HUES6 (cell line): Measurements from ENCODE around the gene UBASH3A.
"Not testable (repeated sequence)": the region's sequence is repeated elsewhere in the genome, so short reads cannot be mapped to it uniquely, and the experiment has no call there.

Experiments
- H3K27ac ChIP-seq: 2 replicates; pipeline ENCODE4 v1.7.0; 2013; ENCODE audit warnings: low read depth, mild to moderate bottlenecking, low read length, inconsistent platforms
- H3K27me3 ChIP-seq: 2 replicates; pipeline ENCODE4 v1.6.1; 2013; ENCODE audit warnings: low read length; ENCODE audit not compliant: control insufficient read depth, insufficient read depth
- H3K36me3 ChIP-seq: 2 replicates; pipeline ENCODE4 v1.6.1; 2013; ENCODE audit warnings: low read length; ENCODE audit not compliant: control insufficient read depth, insufficient read depth
- H3K4me1 ChIP-seq: 2 replicates; pipeline ENCODE4 v1.6.1; 2013; ENCODE audit warnings: low read length; ENCODE audit not compliant: control insufficient read depth, insufficient read depth
- H3K4me3 ChIP-seq: 2 replicates; pipeline ENCODE4 v1.5.1; 2013; ENCODE audit warnings: low read depth, low read length
- H3K9ac ChIP-seq: one replicate; pipeline ENCODE4 v1.6.1; 2013; ENCODE audit warnings: mild to moderate bottlenecking, low read length
- H3K9me3 ChIP-seq: 2 replicates; pipeline ENCODE4 v1.6.1; 2013; ENCODE audit warnings: low read depth, low read length; ENCODE audit not compliant: control insufficient read depth, insufficient read depth

The UBASH3A gene

DNA sequence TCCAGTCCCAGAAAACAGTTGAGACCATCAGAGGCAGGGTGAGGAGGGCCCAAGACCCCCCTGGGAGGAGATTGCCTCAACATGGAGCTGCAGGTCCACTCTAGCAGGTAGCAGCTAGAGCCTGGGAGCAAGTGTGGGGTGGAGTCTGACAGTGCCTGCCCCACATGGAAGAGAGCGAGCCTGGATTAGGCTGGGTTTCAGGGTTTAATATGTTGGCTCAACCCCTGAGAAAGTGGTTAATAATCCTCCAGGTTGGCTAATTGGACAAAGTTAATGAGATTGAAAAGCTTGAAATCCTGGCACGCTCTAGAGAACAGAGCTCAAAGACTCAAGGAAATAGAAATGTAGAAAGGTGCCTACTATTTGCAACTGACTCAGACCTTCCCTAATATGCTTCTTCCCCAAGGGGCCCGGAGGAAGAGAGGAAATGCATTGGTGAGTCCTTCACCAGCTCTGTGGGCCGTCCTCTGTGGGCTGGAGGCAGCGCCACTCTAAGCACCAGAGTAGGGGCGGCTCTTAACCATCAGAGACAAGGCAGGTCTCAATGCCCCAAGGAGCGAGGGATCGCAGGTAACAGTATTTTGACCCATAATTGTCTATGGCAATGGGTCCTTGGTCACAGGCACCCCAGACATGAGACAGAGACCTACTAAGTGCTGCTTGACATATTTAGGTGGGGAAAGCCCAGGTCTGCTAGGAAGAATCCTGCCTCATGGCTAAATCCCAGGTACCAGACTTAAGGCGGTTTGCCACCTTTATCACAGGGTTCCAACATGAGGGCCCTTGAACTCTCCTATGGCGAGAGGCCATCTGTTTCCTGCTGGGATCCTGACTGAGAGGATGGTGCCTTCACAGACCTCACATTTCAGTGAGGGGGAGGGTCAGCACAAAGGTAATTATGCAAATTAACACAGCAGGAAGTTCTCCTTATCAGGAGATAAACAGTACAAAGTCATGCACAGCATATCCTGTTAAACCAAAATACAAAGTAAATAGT is 58.5 kb downstream of the UBASH3A start:
- H3K27ac ChIP-seq, result peak overlapping the region; percentile 22; the same call in 1 of the 2 replicates
- H3K9ac ChIP-seq, result peak overlapping the region; percentile 45
- H3K27me3 ChIP-seq, result no peaks in the 10 kb centered on the region
- peaks cover 36% of the 10 kb centered on the region for H3K4me1 ChIP-seq
- peaks cover 18% of the 10 kb centered on the region for H3K9me3 ChIP-seq
- no peaks in the 10 kb centered on the region for H3K36me3 ChIP-seq
- H3K4me3 ChIP-seq, result 0 out of 2 replicates have a peak overlapping the region, but pooled peaks have one; percentile 16

DNA sequence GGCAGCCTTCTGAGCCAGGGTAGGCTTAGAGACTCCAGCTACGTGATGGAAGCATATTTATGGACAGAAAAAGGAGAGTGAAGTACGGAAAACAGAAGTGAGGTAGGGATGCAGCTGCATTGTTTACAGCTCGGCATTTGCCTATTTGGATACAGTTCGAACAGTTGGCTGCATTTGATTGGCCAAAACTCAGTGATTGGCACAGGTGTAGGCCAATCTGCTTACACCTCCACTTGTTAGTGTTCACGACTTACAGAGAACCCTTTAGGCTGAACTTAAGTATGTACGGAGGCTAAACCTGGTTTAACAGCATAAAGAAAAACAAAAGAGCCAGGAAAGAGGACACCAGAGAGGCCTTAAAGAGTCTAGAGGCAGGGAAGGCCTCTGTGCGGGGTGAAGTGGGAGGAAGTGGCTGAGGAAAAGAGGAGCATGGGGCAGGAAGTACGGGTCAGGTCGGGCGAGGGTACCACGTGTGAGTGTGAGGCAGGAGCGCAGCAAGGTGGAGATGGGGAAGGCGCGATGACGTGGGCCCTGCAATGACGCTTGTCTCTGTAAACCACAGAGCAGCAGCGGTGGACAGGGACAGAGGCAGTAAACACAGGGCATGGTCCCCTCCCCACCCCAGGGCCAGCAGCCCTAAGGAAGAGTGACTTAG is 60.3 kb downstream of the UBASH3A start:
- no peak overlapping the region for H3K9ac ChIP-seq
- H3K27ac ChIP-seq, result no peak overlapping the region
- no peaks in the 10 kb centered on the region for H3K27me3 ChIP-seq
- H3K4me3 ChIP-seq, result no peak overlapping the region
- peaks cover 54% of the 10 kb centered on the region for H3K4me1 ChIP-seq
- H3K36me3 ChIP-seq, result no peaks in the 10 kb centered on the region
- H3K9me3 ChIP-seq, result peaks cover 8% of the 10 kb centered on the region

DNA sequence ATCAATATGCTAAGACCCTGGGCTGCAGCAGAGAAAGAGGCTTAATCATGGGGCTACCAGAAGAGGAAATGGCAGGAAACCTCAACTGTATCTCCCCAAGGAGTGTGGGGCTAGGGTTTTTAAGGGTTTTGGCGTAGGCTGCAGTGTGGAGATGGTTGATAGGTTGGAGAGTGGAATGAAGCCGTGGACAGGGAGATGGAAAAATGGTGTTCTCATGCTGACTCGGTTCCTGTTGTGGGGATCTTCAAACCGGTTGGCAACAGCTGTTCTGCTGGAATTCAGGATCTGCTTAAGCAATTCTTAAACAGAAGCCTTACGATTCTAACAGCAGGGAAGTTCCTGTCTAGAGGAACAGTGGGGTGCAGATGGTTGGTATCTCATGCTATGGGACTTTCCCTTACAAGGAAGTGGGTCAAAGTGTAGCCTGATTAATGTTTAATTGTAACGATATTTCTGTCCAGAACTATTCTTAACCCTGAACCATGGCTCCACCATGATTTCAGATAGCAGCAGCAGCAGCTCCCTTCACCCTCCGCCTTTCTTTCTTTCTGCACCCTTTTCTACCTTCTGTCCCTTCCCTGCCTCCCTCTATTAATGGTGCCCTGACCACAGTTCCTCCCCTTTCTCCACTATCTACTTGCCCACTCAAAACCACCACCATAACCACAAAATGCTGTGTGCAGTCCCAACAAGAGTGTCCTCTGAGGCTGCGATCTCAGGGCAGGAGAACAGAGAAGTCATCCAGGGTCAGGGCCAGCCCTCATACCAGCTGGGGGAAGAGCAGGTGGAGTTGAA is 61.5 kb downstream of the UBASH3A start:
- Histone ChIP-seq H3K4me3 (no peak overlapping the region), H3K9ac (no peak overlapping the region), H3K36me3 (no peaks in the 10 kb centered on the region), H3K27me3 (no peaks in the 10 kb centered on the region), H3K9me3 (peaks cover 5% of the 10 kb centered on the region; the same call in 1 of the 2 replicates), H3K27ac (no peak overlapping the region), H3K4me1 (peaks cover 56% of the 10 kb centered on the region)

DNA sequence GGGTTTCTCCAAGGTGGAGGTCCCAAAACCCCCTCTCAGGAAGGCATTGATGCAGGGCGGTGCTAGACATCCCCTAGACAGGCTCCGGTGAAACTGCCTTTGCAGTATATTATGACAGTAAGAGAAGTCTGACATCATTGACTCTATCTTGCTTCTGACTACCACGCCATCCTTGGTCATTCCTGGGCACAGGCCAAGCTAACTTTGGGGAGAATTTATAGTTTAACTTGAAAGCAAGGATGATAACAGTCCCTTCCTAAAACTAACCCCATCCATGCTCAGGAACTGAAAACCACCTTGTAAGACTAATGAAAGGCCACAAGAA is 62.1 kb downstream of the UBASH3A start:
- no peak overlapping the region for H3K27ac ChIP-seq
- H3K9ac ChIP-seq, result no peak overlapping the region
- peaks cover 56% of the 10 kb centered on the region for H3K4me1 ChIP-seq
- H3K27me3 ChIP-seq, result no peaks in the 10 kb centered on the region
- H3K36me3 ChIP-seq, result no peaks in the 10 kb centered on the region
- peaks cover 2% of the 10 kb centered on the region; the same call in 1 of the 2 replicates for H3K9me3 ChIP-seq
- H3K4me3 ChIP-seq, result no peak overlapping the region

DNA sequence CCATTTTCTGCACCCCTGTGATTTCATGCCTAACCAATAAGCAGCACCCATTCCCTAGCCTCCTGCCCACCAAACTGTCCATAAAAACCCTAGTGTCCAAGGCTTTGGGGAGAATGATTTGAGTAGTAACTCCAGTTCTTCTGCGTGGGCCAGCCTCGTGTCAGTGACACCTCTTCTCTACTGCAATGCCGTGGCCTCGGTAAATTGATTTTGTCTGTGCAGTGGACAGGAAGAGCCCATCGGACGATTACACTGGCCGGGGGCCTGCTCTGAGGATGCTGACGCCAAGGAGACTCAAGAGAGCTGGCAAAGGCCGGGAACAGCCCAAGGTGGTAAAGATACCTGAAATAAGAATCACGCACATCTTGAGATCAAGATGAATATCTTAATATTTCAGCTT is 63.0 kb downstream of the UBASH3A start:
- Histone ChIP-seq H3K4me3 (no peak overlapping the region), H3K27ac (no peak overlapping the region), H3K36me3 (no peaks in the 10 kb centered on the region), H3K27me3 (no peaks in the 10 kb centered on the region), H3K9me3 (no peaks in the 10 kb centered on the region), H3K9ac (no peak overlapping the region), H3K4me1 (peaks cover 52% of the 10 kb centered on the region)

DNA sequence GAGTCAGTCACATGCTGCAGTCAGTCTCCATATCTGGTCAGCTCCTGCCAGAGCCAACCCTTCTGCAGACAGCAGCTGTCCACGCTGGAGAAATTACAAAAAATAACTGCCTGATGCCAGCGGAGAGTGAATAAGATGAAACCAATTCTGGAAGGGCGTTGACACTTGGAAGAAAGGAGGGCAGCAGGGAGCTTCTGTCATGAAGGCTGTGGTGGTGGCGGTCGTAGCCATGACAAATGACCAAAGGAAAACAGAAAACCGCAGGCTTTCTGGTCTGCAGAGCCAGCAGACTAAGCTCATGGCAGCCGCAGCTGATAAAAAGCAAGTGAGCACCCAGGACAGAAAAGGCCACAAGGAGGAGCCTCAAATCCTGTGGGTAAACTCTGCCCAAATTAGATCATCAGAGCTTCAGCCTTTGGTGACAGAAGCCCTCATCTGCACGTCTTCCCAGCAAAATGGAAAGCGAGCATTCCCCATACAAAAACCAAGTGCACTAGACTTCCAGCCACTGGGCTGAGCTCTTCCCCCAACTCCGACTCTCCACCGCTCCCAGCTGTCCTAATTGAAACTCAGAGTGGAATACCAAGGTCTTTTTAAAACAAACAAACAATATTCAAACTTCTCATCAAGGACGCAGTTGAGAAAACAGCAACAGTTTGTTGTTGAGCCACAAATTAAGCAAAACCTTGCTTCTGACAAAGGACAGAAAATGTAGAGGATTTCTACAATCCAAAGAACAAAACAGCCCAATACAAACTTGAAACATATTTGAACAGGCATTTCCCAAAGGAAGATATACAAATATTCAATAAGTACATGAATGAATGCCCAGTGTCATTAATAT is 63.7 kb downstream of the UBASH3A start:
- Histone ChIP-seq H3K36me3 (no peaks in the 10 kb centered on the region), H3K4me1 (peaks cover 45% of the 10 kb centered on the region), H3K9ac (no peak overlapping the region), H3K9me3 (no peaks in the 10 kb centered on the region), H3K27me3 (no peaks in the 10 kb centered on the region), H3K27ac (no peak overlapping the region), H3K4me3 (no peak overlapping the region)

DNA sequence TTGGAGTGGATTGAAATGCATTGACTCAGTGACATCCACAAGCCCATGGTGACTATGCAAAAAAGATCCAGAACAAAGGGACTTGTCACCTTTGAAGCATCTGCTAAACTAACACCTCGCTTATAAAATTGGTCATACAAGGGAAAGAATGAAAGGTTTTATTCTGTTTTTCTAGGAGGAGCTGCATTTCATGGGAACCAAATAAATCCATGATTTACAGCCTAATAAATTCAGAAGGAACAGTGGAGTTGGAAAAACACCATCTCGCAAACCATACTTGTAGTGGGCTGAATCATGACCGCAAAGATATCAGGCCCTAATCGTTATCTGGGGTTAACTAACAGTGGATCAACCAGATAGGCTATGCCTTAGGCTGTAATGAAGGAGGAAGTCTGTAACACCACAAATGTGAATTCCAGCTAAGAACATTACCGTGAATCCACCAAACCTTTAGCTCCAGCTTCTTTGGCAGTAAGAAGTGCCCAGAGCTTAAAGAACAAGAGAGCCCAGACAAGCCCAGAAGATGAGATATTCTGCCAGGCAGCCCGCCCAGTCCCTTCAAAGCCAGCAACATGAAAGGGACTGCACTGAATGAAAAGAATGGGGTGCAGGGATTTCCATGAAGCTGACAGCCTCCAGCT is 64.9 kb downstream of the UBASH3A start:
- Histone ChIP-seq H3K9ac (peak overlapping the region; percentile 44), H3K36me3 (no peaks in the 10 kb centered on the region), H3K4me3 (no peak overlapping the region), H3K27ac (no peak overlapping the region), H3K4me1 (peaks cover 36% of the 10 kb centered on the region), H3K9me3 (no peaks in the 10 kb centered on the region), H3K27me3 (no peaks in the 10 kb centered on the region)

DNA sequence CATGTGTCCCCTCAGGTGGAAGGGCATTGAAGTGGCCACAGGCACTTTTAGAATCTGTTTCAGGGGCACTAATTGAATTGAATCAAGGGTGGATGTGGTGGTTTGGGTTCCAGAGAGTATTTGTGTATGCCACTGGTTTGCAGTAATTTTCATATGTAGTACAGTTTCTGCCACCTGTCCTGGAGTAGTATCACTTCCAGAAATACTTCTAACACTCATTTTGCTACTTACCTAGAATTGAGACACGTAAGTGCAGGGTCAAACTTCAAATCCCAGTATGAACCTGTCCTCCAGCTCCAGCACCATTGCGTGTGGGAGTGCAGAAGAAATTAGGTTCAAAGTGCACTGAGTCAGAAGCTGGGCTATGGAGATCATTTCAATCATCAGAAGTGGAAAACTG is 65.6 kb downstream of the UBASH3A start:
- peaks cover 39% of the 10 kb centered on the region for H3K4me1 ChIP-seq
- H3K9ac ChIP-seq, result peak overlapping the region; percentile 44
- H3K4me3 ChIP-seq, result no peak overlapping the region
- no peak overlapping the region for H3K27ac ChIP-seq
- H3K27me3 ChIP-seq, result no peaks in the 10 kb centered on the region
- H3K36me3 ChIP-seq, result no peaks in the 10 kb centered on the region
- H3K9me3 ChIP-seq, result no peaks in the 10 kb centered on the region

DNA sequence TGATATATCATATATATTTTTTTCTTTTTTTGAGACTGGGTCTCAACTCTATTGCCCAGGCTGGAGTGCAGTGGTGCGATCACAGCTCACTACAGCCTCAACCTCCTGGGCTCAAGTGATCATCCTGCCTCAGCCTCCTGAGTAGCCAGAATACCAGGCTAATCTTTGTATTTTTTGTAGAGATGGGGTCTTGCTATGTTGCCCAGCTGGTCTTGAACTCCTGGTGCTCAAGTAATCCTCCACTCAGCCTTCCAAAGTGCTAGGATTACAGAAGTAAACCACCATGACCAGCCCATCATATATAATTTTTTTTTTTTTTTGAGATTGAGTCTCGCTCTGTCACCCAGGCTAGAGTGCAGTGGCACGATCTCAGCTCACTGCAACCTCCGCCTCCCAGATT is 66.0 kb downstream of the UBASH3A start:
- H3K9ac ChIP-seq, H3K36me3 ChIP-seq, H3K4me3 ChIP-seq, H3K9me3 ChIP-seq, H3K27me3 ChIP-seq, H3K27ac ChIP-seq: not testable (repeated sequence)
- H3K4me1 ChIP-seq, result peaks cover 43% of the 10 kb centered on the region

DNA sequence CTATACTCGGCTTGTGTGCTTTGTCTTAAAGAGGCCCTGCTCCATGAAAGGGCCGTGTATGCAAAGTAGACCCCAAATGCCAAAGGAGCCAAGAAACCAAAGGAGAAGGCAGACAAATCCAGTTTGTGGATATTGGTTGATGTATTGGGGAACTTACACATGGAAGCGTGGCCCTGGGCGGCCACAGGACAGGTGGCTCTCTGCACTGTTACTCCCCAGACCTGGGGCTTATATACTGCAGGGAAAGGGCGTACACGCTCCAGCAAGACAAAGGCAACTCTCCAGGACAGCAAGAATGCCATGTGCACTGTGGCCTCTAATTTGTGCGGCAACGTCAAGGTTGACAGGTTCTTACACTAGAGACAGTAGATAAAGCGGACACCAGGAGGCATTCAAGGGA is 67.5 kb downstream of the UBASH3A start:
- no peaks in the 10 kb centered on the region for H3K9me3 ChIP-seq
- H3K9ac ChIP-seq, result no peak overlapping the region
- no peaks in the 10 kb centered on the region for H3K27me3 ChIP-seq
- H3K27ac ChIP-seq, result no peak overlapping the region
- no peaks in the 10 kb centered on the region for H3K36me3 ChIP-seq
- H3K4me1 ChIP-seq, result peaks cover 40% of the 10 kb centered on the region
- H3K4me3 ChIP-seq, result no peak overlapping the region
